ENCODE results near the gene CYP2D6.

CYP2D6 gene

GRCh38 chr22:42173183-42173926 lies 42.7 kb upstream of the CYP2D6 start:
- no peak for TF ChIP-seq CTCF (IDR thresholded peaks at IDR 0.05; ENCODE audit: control extremely low read depth, extremely low read depth, low read depth, missing control alignments)
- CTCF ChIA-PET, result interaction anchor here (1.1 to 8.3 kb wide), 7 partner anchors 21 to 300 kb away, joined by 4 to 80 read pairs (median 5); no protein-coding TSS in a partner anchor
- DNase-seq (ENCODE audit: extremely low spot score), result no peak
- POLR2A ChIA-PET, result no interaction called here

- no peak for DNase-seq (ENCODE audit: extremely low spot score)
- CTCF ChIA-PET, result interaction anchor here (1.1 to 8.3 kb wide), 5 partner anchors 22 to 301 kb away, joined by 4 to 80 read pairs (median 8); no protein-coding TSS in a partner anchor
- POLR2A ChIA-PET, result no interaction called here
- TF ChIP-seq CTCF (IDR thresholded peaks at IDR 0.05; ENCODE audit: control extremely low read depth, extremely low read depth, low read depth, missing control alignments), result no peak
Observed at GRCh38 chr22:42172773-42173172, 42.2 kb upstream of the CYP2D6 start.

- CTCF ChIA-PET, result interaction anchor here (1.1 to 8.3 kb wide), 4 partner anchors 197 to 301 kb away, joined by 4 to 80 read pairs (median 26); no protein-coding TSS in a partner anchor
- no peak for DNase-seq (ENCODE audit: extremely low spot score)
- TF ChIP-seq CTCF (IDR thresholded peaks at IDR 0.05; ENCODE audit: control extremely low read depth, extremely low read depth, low read depth, missing control alignments), result no peak
- POLR2A ChIA-PET, result no interaction called here
Observed at GRCh38 chr22:42171946-42172719, 41.5 kb upstream of the CYP2D6 start.

DNA sequence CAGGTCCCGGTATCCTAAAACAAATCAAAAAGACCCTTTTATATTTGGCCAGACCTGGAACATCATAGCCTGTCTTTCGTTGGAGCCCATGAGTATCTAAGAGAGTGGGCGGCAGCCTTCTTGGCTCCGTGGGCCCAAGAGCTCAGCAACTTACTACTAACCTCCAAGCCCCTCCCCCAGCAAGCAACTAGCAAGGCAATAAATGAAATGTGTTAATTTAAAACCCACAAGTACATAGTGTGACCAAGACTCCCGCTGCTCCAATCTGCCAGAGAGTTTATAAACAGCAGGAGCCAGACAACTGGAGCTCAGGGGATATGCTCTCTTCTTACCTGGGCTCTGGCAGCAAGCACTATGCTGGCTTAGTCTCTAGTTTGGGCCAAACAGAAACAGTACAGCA lies 40.8 kb upstream of the CYP2D6 start:
- no peak for DNase-seq (ENCODE audit: extremely low spot score)
- ChIA-PET CTCF (interaction anchor here (1.7 to 8.3 kb wide), 4 partner anchors 142 to 302 kb away, joined by 8 to 80 read pairs (median 30); no protein-coding TSS in a partner anchor), POLR2A (no interaction called here)
- no peak for TF ChIP-seq CTCF (IDR thresholded peaks at IDR 0.05; ENCODE audit: control extremely low read depth, extremely low read depth, low read depth, missing control alignments)

GRCh38 chr22:42170946-42171345 lies 40.3 kb upstream of the CYP2D6 start:
- ChIA-PET CTCF (interaction anchor here (0.6 to 8.3 kb wide), 7 partner anchors 8 to 303 kb away, joined by 3 to 80 read pairs (median 12); no protein-coding TSS in a partner anchor), POLR2A (no interaction called here)
- DNase-seq (ENCODE audit: extremely low spot score), result no peak
- TF ChIP-seq CTCF (IDR thresholded peaks at IDR 0.05; ENCODE audit: control extremely low read depth, extremely low read depth, low read depth, missing control alignments), result no peak

- peak; percentile 86 for DNase-seq (ENCODE audit: extremely low spot score)
- CTCF ChIA-PET, result interaction anchor here (0.7 to 8.3 kb wide), 19 partner anchors 10 to 362 kb away, joined by 3 to 80 read pairs (median 4); no protein-coding TSS in a partner anchor
- POLR2A ChIA-PET, result no interaction called here
- TF ChIP-seq CTCF (IDR thresholded peaks at IDR 0.05; ENCODE audit: control extremely low read depth, extremely low read depth, low read depth, missing control alignments), result peak; percentile 92
Observed at GRCh38 chr22:42169055-42169469, 38.5 kb upstream of the CYP2D6 start.
